Neural progenitor cell (in vitro differentiated cells): ENCODE data around the gene FBXW4.

Source experiments
- CTCF ChIP-seq: fragments of 200-600 bp; sonication (generic); IDR thresholded peaks from 2 replicates; pipeline ENCODE4 v1.5.1; 2017; ENCODE audit warnings: antibody characterized with exemption, mild to moderate bottlenecking
- EZH2 ChIP-seq: fragments of 200-600 bp; sonication (generic); IDR thresholded peaks from 2 replicates; pipeline ENCODE4 v1.6.1; 2017; ENCODE audit warnings: antibody characterized with exemption, mild to moderate bottlenecking, moderate library complexity

GRCh38 chr10:101578803-101579515, 116.0 kb downstream of the FBXW4 start:
- TF ChIP-seq CTCF = no peak
- no peak for TF ChIP-seq EZH2
